H1 (cell line): ENCODE results near the gene CWF19L1. TPM values are rescaled to one million over a fixed set of nuclear protein-coding genes. Genes with fewer than 3 reads are reported as not detected.

ENCODE experiments used
- HDAC6 ChIP-seq: IDR thresholded peaks from one replicate; pipeline ENCODE4 v1.7.1; 2012; ENCODE audit warnings: low read depth, mild to moderate bottlenecking, inconsistent platforms, low read length, moderate library complexity
- NRF1 ChIP-seq: IDR thresholded peaks from 2 replicates; pipeline ENCODE4 v1.6.1; 2011; ENCODE audit warnings: mild to moderate bottlenecking, low read depth, low read length, improper control_type of control experiment
- PHF8 ChIP-seq: fragments of 200-600 bp; sonication (generic); conservative IDR thresholded peaks from 2 replicates; pipeline ENCODE4 v1.7.1; 2012; ENCODE audit warnings: low read depth, mild to moderate bottlenecking, inconsistent platforms, low read length, moderate library complexity
- RFX5 ChIP-seq: IDR thresholded peaks from 2 replicates; pipeline ENCODE4 v1.6.1; 2011; ENCODE audit warnings: low read depth, low read length, improper control_type of control experiment, borderline replicate concordance
- polyA plus RNA-seq, 7 experiments: library from polyadenylated mRNA; depleted of rRNA in 3 of 7; stranded (reverse) in 5 of 7; unstranded in 2 of 7; fragments of >200 nt in 5 of 7; fragments of 200-250 nt in 2 of 7; gene quantifications; 1 replicate in 5 of 7; 2 replicates in 1 of 7; 4 replicates in 1 of 7; pipeline versions ENCODE4 v1.2.1 to v1.2.3, GENCODE V29; 2011 to 2013; ENCODE audit warnings: missing spikeins in 2 of 7, mixed read lengths in 2 of 7
- total RNA-seq: library from RNA; stranded (reverse); fragmentation: NEBNext Ultra II Directional; extraction: Animal tissue kit (Norgen Biotek cat#: 25700); gene quantifications from 2 replicates; pipeline ENCODE4 v1.2.1, GENCODE V29; 2021
- TF ChIP-seq, protein P1 (sequence below): fragments of 300-600 bp; sonication (generic); IDR thresholded peaks from 2 replicates; pipeline ENCODE4 v1.7.1; 2012; ENCODE audit warnings: low read length, moderate library complexity, mild to moderate bottlenecking, inconsistent platforms; ENCODE audit not compliant: insufficient replicate concordance

The CWF19L1 gene
- total and polyA plus RNA-seq, 2 of the 8 experiments (the other 6 are each of a cell fraction or from before 2014, with no cell fraction given) = 11.1 to 29.9 TPM

DNA sequence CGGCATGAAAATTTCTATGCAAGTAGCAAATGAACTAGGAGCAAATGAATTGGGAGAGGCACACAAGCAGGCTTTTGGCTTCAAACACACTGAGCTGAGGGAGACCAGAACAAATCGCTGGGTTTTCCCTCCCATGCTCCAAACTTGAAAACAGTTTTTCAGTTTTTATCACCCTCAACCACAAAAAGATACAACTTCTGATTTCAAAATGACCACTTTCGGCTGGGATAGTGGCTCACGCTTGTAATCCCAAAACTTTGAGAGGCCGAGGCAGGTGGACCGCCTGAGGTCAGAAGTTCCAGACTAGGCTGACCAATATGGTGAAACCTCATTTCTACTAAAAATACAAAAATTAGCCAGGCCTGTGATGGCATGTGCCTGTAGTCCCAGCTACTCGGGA is 29.0 kb downstream of the CWF19L1 start (continued):
- TF ChIP-seq, protein P1, sequence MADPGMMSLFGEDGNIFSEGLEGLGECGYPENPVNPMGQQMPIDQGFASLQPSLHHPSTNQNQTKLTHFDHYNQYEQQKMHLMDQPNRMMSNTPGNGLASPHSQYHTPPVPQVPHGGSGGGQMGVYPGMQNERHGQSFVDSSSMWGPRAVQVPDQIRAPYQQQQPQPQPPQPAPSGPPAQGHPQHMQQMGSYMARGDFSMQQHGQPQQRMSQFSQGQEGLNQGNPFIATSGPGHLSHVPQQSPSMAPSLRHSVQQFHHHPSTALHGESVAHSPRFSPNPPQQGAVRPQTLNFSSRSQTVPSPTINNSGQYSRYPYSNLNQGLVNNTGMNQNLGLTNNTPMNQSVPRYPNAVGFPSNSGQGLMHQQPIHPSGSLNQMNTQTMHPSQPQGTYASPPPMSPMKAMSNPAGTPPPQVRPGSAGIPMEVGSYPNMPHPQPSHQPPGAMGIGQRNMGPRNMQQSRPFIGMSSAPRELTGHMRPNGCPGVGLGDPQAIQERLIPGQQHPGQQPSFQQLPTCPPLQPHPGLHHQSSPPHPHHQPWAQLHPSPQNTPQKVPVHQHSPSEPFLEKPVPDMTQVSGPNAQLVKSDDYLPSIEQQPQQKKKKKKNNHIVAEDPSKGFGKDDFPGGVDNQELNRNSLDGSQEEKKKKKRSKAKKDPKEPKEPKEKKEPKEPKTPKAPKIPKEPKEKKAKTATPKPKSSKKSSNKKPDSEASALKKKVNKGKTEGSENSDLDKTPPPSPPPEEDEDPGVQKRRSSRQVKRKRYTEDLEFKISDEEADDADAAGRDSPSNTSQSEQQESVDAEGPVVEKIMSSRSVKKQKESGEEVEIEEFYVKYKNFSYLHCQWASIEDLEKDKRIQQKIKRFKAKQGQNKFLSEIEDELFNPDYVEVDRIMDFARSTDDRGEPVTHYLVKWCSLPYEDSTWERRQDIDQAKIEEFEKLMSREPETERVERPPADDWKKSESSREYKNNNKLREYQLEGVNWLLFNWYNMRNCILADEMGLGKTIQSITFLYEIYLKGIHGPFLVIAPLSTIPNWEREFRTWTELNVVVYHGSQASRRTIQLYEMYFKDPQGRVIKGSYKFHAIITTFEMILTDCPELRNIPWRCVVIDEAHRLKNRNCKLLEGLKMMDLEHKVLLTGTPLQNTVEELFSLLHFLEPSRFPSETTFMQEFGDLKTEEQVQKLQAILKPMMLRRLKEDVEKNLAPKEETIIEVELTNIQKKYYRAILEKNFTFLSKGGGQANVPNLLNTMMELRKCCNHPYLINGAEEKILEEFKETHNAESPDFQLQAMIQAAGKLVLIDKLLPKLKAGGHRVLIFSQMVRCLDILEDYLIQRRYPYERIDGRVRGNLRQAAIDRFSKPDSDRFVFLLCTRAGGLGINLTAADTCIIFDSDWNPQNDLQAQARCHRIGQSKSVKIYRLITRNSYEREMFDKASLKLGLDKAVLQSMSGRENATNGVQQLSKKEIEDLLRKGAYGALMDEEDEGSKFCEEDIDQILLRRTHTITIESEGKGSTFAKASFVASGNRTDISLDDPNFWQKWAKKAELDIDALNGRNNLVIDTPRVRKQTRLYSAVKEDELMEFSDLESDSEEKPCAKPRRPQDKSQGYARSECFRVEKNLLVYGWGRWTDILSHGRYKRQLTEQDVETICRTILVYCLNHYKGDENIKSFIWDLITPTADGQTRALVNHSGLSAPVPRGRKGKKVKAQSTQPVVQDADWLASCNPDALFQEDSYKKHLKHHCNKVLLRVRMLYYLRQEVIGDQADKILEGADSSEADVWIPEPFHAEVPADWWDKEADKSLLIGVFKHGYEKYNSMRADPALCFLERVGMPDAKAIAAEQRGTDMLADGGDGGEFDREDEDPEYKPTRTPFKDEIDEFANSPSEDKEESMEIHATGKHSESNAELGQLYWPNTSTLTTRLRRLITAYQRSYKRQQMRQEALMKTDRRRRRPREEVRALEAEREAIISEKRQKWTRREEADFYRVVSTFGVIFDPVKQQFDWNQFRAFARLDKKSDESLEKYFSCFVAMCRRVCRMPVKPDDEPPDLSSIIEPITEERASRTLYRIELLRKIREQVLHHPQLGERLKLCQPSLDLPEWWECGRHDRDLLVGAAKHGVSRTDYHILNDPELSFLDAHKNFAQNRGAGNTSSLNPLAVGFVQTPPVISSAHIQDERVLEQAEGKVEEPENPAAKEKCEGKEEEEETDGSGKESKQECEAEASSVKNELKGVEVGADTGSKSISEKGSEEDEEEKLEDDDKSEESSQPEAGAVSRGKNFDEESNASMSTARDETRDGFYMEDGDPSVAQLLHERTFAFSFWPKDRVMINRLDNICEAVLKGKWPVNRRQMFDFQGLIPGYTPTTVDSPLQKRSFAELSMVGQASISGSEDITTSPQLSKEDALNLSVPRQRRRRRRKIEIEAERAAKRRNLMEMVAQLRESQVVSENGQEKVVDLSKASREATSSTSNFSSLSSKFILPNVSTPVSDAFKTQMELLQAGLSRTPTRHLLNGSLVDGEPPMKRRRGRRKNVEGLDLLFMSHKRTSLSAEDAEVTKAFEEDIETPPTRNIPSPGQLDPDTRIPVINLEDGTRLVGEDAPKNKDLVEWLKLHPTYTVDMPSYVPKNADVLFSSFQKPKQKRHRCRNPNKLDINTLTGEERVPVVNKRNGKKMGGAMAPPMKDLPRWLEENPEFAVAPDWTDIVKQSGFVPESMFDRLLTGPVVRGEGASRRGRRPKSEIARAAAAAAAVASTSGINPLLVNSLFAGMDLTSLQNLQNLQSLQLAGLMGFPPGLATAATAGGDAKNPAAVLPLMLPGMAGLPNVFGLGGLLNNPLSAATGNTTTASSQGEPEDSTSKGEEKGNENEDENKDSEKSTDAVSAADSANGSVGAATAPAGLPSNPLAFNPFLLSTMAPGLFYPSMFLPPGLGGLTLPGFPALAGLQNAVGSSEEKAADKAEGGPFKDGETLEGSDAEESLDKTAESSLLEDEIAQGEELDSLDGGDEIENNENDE = no peak
- TF ChIP-seq NRF1 = no peak
- TF ChIP-seq PHF8 = no peak
- no peak for TF ChIP-seq HDAC6
- no peak for TF ChIP-seq RFX5
